NCI-H82 treated with DMSO at 0.1 percent for 48 hours (cell line): ENCODE results near the gene PLA2G2F.

Source experiments
- DNase-seq: peaks from one replicate; lab custom pipeline; 2025; ENCODE audit not compliant: unreplicated experiment; lab: John Stamatoyannopoulos, UW

PLA2G2F gene

DNA sequence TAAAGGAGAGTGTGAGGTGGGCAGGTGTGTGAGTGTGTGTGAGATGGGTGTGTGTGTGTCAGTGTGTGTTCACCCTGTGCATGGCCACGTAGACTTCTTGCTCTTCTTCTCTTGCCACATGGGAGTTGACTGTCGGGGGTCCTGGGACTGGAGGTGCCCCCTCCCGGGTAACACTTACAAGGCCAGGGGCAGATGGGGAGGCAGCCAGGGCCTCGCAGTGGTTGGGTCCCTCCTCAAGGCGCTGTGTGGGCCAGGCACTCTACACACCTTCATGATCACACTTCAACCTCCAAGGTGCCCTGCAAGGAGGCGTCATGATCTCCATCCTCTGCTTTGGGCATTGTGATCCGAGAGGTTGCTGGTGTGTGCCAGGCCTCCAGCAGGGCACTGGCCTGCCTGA lies 2.3 kb downstream of the PLA2G2F start:
- no peak for DNase-seq

DNA sequence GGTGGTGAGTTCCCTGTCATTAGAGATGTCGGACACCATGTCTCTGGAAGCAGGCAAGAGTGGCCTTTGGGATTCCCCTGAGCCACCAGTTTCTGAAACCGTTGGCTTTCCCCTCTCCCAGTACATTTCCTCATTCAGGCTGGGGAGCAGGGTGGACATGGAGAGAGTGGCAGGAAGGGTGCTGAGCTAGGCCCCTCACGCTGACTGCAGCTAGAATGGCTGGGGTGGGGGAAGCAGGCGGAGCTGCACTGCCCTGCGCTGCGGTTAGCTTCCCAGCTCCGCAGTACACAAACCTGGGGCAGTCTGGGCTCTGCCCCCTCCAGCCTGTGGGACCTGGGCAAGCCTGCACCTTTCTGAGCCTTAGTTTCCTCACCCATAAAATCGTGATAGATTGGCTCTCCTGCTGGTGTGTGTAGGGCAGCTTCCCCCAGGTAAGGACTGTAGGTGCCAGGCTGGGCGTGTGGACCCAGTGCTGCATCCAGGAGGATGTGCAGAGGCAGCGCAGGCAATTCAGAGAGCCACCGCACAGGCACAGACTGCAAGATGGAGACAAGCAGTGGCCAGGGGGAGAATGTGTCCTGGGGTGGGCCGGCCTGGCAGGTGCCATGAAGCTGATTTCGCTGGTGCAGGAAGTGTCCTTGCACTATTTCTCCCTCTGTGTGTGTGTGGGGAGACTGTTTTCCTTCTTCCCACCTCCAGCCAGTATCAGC lies 3.0 kb downstream of the PLA2G2F start:
- DNase-seq: no peak

DNA sequence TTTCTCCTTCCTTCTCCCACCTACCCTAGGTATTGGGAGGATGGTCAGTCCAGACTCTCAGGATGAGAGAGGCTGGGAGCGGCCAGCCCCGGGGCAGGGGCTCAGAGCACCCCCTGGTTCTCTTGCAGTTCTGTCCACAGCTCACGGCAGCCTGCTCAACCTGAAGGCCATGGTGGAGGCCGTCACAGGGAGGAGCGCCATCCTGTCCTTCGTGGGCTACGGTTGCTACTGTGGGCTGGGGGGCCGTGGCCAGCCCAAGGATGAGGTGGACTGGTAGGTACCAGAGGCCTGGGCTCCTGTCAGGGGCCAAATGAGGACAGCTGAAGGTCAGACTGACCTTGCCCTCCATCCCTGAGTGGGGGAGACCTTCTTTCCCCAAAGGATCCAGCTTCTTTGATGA lies 4.2 kb downstream of the PLA2G2F start:
- DNase-seq: no peak

DNA sequence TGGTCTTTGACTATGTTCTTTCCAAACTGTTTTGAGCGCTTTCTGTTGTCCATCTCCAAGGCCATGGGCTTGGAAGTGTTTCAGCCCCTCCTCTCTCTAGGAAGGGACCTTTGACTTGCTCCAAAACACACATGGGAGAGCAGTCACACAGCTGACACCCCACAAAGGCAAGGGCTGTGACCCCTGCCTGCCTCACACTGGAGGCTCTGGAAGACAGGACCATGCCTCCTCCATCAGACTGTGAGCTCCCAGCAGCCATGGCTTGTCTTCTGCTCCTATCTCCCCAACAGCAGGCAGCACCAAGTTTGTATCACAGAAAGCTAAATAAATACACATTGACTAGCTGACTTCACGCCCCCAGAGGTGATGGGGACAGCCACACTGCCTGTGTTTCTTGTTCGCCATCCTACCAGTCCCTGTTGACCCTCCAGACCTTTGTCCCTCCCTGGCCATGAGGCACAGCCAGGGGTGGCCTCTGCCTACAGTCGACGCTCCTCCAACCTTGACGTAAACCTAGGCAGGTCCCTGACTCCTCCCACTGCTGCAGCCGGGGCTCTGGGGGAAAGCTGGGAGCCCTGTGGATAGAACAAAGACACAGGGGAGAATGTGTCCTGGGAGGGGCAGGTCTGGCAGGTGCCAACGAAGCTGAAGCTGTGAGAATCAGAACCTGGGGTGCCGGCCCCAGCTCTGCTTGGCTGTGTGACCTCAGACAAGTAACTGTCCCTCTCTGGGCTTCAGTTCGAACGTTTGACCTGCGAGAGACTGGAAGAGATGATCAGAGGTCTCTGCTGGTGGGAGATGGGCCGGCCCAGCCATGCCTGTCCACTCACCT lies 4.8 kb downstream of the PLA2G2F start:
- DNase-seq: no peak

DNA sequence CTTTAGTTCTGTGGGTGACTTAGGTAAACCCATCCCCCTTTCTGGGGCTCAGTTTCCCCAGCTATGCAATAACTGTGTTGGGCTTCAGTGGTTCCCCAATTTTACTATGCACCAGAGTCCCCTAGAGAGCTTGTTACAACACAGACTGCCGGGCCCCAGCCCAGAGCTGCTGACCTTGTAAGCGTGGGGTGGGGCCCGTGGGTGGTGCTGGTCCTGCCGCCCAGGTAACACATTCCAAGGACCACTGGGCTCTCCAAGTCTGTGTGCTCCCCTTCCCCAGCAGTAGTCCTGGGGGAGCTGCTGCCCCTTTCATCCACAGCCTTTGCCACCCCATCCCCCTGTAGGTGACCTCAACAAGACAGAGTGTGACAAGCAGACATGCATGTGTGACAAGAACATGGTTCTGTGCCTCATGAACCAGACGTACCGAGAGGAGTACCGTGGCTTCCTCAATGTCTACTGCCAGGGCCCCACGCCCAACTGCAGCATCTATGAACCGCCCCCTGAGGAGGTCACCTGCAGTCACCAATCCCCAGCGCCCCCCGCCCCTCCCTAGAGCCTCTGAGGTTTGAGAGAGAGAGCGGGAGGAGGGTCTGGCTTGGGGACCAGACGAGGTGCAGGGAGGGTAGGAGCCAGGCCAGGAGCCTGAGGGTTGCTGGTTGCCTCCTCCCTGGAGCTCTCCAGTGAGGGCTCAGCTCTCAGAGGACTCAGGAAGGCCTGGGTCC lies 8.9 kb downstream of the PLA2G2F start:
- DNase-seq: no peak

DNA sequence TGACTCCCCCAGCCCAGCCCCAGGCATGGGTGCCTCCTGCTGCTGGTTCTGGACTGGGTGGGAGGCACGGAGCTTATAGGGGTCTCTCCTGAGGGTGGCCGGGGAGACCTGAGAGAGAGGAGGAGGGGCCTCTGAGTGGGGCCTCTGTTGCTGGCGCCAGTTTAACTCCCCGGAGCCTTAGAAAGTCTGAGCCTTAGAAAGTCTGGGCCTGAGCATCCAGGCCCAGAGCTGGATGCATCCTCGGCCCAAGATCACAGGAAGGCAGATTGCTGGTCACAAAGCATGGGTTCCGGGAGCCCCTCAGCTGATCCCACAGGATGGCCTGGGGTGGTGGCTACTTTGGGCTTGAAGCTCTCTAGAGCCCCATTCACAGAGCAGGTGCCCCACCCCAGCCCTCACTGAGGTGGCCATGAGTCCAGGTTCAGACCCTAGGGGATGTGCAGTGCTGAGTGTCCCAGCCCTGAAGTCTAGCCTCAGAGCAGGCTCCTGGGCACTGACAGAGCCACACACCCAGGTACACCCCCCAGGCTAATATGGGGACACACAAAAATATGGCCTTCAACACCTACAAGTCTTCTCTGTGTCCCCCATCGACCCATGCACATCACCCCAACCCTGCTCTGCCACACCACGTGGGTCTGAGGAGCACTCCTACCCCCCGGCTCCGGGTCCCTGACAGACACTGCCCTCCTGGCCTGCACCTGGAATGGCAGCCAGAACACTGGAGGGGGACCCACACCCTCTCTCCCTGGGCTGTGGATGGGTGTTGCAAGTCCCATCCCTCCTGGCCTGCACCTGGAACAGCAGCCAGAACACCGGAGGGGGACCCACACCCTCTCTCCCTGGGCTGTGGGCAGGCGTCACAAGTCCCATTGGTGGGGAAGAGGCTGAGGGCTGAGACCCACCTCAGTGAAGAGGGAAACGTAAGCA lies 9.7 kb downstream of the PLA2G2F start:
- DNase-seq: no peak

DNA sequence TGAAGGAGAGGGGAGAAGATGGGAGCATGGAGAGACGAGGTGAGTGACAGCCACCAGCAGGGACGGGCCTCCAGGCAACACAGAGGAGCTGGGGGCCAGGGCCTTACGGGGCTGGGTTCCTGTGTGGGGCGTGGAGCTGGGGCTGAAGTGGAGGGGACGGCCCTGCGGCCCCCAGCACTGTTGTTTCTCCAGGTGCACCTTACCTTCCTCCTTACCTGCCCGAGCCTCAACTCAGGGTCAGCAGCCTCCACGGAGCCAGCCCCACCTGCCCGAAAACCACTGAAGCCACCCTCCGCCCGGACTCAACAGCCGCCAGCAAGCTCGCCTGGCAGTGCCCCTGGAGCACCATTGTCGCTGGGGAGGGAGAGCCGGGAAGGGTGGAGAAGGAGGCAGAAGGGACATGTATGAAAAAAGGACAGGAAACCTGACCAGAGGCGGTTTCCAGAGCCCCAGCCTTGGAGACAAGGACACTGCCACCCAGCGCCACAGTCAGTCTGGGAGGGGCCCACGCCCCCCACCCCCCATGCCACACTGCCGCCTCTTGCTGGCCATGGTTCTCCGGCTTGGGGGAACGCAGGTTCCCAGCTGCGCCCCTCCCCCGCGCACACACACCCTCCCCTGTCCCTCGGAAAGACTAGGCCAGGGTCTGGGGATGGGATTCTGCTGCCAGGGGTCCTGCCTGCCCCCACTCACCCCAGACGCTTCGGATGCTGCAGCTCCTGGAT lies 10.6 kb downstream of the PLA2G2F start:
- no peak for DNase-seq

DNA sequence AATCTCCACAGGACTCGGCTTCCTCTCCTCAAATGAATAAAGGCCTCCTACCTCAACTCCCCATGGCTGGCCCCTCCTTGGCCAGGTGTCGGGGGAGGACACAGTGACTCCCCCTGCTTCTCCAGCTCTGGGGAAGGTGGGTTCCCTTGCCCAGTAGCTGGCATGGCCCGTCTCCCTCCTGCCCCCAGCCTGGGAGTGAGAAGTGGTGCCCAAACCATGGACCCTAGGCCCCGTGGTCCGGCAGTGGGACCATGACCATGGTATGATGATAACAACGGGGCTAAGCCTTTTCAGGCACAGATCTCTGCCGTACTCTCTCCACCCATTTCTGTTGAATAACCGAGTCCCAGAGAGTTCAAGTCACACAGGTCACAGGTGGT lies 11.2 kb downstream of the PLA2G2F start:
- DNase-seq: no peak

DNA sequence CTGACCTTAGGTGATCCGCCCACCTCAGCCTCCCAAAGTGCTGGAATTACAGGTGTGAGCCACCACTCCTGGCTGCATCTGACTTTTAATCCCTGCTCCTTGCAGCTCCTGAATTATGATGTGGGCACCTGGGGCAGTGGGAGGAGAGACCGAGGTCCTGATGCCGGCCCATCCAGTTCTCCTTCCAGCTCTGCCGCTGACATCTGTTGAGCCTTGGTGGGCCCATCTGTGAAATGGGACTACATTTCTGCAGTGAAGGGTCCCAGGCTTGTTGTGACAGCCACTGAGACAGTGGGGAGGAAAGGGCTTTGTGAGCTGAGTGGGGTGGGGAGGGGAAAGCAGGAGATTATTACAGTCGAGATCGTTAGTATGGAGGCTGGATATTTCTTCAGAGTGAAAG lies 11.8 kb downstream of the PLA2G2F start:
- DNase-seq: no peak

DNA sequence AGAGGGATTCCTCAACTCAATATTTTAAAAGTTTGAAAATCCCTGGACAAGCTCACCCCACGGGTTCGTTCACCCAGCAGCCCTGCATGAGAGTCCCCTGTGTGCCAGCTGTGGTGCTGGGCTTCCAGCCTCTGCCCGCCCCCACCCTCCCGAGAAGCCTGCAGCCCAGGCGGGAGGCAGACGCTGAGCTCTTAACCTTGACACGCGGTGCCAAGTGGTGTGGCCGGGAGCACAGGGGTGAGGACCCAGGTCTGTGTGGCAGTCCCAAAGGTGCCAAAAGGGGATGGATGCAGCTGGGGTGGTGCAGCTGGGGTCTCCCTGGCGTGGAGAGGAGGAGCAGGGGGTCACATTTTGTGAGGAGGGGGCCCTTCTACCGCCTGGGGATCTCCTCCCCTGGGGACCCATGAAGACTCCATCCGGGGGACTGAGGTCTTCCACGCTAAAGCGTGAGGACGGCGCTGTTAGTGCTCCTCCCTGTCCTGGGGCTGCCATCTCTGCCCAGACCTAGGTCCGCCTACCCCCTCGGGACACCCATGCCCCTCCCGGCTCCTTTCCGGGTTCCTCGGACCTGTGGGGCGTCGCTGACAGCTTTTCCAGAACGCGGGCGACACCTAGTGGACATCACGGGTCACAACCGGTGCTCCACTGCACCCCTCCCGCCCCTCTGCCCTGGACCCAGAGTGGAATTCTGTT lies 12.9 kb downstream of the PLA2G2F start:
- peak; percentile 37 for DNase-seq

DNA sequence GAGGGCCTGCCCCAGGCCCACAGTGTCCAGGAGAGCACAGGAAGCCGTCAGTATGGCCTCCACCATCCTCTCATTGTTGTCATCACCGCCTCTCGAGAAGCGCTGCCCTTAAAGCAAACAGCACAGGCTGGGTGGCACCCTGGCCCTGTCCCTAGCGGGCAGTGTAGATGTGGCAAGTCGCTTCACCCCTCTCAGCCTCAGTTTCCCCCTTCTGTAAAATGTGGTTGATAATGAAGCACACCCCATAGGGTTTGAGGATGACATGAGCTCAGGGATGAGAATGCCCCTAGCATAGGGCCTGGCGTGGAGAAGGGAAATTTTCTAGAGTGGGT lies 13.4 kb downstream of the PLA2G2F start:
- DNase-seq: no peak

DNA sequence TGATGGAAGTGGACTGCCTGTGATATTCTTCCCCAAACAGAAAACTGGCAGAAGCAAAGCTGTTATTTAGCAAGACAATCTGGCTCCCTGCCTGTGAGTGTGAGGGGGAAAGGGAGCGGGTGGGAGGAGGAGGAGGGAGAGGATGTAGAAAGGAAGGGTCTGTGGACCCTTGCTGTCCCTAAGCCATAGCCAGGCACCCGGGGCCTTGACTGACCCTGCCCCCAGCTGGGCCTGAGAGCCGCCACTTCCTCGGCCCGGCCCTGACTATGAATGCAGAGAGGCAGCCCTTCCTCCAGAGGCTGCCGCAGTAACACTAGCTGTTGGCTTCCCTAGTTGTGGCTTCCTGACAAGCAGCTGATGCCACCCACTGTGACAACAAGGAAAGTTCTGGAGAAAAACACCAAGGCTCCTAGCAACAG lies 13.9 kb downstream of the PLA2G2F start:
- no peak for DNase-seq

DNA sequence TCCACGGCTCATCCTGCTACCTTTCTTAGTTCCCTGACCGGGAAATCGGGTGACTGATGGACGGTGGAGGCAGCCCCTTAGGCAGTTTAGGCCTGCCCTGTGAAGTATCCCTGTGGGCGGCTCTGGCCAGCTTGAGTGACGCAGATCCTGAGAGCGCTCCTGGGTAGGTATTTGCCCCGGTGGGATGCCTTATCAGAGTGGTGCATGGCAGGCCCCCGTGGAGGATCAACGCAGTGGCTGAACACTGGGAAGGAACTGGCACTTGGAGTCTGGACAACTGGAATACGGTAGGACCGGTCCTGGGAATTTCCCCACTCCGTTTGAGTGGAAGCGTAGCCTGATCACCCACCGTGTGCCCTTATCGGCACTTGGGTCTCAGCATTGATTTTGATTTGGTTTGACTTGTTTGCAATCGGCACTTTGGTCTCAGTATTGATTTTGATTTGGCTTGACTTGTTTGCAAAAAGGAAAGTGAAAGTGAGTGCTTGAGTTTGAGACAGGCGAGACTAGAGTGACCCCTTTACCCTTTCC lies 15.2 kb downstream of the PLA2G2F start:
- no peak for DNase-seq

DNA sequence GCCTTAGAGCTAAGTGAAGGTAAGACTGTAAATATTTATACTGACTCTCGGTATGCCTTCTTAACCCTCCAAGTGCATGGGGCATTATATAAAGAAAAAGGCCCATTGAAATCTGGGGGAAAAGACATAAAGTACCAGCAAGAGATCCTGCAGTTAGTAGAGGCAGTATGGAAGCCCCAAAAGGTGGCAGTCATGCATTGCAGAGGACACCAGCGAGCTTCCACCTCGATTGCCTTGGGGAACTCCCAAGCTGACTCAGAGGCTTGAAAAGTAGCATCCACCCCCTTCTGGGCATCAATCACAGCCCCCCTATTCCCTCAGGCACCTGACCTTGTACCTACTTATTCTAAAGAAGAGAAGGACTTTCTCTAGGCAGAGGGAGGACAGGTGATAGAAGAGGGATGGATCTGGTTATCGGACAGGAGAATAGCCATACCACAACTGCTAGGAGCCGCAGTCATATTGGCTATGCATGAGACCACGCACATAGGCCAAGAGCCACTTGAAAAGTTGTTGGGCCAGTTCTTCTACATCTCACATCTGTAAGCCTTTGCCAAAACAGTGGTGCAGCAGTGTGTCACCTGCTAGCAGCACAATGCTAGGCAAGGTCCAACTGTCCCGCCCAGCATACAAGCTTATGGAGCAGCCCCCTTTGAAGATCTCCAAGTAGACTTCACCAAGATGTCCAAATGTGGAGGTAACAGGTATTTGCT lies 19.4 kb downstream of the PLA2G2F start:
- DNase-seq: no peak

DNA sequence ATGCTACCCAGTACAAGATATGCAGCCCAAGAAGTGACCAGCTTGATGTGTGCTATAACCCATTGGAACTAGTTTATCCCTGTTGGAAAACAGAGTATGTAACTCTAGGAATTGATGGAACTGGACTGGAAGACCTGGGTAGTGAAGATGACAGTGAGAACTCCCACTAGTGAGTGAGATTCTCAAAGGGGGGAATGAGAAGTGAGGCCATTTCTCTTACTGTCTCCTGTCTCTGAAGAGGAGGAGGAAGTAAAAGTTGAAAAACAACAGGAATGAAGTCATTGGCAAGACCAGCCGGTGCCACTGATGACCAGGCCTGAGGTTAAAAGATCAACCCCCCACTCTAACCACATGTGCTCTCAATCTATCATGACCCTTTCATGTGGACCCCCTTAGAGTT lies 20.9 kb downstream of the PLA2G2F start:
- DNase-seq: no peak

DNA sequence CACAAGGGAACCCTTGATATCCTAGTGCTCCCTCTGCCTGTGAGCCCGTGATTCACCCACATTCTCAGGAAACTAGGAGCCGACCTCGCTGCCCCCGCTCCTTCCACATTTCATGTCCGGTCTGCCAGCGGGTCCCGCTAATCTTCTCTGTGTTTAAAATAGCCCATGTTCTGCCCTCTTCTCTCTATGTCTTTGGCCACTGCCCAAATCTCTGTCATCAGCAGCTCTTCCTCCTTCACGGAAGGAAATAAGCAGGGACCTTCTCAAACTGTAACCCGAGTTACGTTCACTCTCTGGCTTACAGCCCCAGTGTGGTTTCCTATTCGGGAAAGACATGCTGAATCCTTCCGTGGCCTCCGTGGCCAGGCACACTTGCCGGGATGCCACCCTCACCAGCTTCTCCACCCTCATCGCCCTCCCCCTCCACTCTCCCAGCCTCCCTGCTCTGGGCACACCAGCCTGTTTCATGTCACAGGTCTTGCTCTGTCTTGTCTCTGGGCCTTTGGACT lies 25.6 kb downstream of the PLA2G2F start:
- no peak for DNase-seq

DNA sequence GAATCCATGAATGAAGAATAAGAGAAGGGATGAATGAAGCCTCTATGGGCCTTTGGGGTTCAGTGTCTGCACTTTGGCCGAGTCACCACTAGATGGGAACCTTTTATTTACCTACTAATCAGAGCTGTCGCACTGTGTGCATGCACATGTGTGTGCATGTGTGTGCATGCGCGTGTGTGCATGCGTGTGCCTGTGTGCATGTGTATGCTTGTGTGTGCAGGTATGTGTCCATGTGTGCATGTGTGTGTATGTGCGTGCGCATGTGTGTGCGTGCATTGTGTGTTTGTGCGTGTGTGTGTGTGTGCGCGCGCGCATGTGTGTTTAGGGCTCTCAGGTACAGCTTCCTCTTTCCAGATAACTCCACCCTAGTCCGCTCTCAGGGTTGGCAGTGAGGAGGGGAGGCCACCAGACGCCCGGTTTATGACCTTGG lies 26.4 kb downstream of the PLA2G2F start:
- DNase-seq: peak; percentile 1

DNA sequence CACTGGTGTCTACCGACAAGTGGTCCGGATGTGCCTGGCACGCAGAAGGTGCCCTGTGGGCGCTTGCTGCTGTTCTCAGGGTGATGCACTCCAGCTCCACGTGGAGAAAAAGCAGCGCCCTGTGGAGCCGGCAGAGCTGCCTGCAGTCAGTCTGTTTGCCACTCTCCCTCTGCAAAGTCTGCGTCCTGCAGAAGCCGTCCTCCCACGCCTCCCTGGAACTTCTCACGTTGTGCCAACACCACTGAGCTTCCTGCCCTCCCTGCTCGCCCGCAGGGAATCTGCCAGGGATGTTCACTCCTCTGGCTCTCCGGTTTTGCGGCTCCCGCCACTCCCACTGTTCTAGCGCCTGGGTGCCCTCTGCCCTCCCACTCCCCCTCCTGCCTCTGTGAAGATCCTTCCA lies 26.9 kb downstream of the PLA2G2F start:
- DNase-seq: no peak

DNA sequence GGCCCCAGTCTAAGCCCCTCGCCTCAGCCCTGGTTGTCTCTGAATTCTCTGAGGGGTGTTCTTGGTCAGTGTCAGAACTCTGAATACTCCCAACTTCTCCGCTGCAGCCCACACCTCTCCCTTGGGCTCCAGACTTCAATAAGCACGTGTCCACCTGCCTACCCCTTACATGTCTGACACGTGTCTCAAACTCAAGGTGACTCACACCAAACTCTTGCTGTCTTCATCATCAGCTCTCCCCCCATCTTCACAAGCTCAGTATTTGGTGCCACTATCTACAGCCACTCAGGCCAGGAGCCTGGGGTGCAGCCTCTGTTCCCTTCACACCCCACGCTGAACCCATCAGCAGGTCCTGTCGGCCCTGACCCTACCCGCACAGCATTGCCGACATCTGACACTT lies 28.0 kb downstream of the PLA2G2F start:
- no peak for DNase-seq
